ENCODE measurements around the gene FAM186B.

- TF ChIP-seq CTCF (IDR thresholded peaks at IDR 0.05) (no peak), POLR2A (IDR thresholded peaks at IDR 0.05) (no peak)
Observed at GRCh38 chr12:49622501-49623141, 17.2 kb upstream of the FAM186B start.
